HFFc6 (cell line): ENCODE results near the gene CXCL6. TPM values are rescaled to one million over a fixed set of nuclear protein-coding genes. Genes with fewer than 3 reads are reported as not detected.

ENCODE experiments used
- DNase-seq: peaks from one replicate; pipeline ENCODE4 v3.0.0-alpha.2; 2018
- H3K27ac Mint-ChIP-seq: 2 replicates; pipeline ENCODE4 v1.8.0; 2020; ENCODE audit warnings: mild to moderate bottlenecking, mixed read lengths
- H3K27me3 Mint-ChIP-seq: 2 replicates; pipeline ENCODE4 v1.8.0; 2021; ENCODE audit warnings: mild to moderate bottlenecking, moderate library complexity, mixed read lengths; ENCODE audit not compliant: insufficient read depth
- H3K36me3 Mint-ChIP-seq: 2 replicates; pipeline ENCODE4 v1.8.0; 2021; ENCODE audit warnings: low read depth, mixed read lengths
- H3K4me1 Mint-ChIP-seq: 2 replicates; pipeline ENCODE4 v1.8.0; 2020; ENCODE audit warnings: low read depth, mixed read lengths
- H3K4me3 Mint-ChIP-seq: 2 replicates; pipeline ENCODE4 v1.8.0; 2020; ENCODE audit warnings: mild to moderate bottlenecking, moderate library complexity, mixed read lengths
- H3K9me3 Mint-ChIP-seq: 2 replicates; pipeline ENCODE4 v1.8.0; 2020; ENCODE audit warnings: mild to moderate bottlenecking, mixed read lengths
- total RNA-seq, 6 experiments: library from RNA; stranded (reverse); fragmentation: NEBNext Ultra II Directional; extraction: Animal tissue kit (Norgen Biotek cat#: 25700); gene quantifications; 2 replicates in 1 of 6; 3 replicates in 5 of 6; pipeline ENCODE4 v1.2.3, GENCODE V29; 2021
- TF ChIP-seq, protein P1 (sequence below): fragments of 200-600 bp; sonication (generic); IDR thresholded peaks from 2 replicates; pipeline ENCODE4 v1.5.0; 2021; ENCODE audit warnings: antibody characterized with exemption, mild to moderate bottlenecking

Gene CXCL6
- total RNA-seq, 6 experiments from 2014 or later = 0.12 to 0.24 TPM; not detected in 4

- DNase-seq = no peak
- H3K27me3 Mint-ChIP-seq = no peaks in the 10 kb centered on the region
- H3K27ac Mint-ChIP-seq = no peak overlapping the region; the same call in 1 of the 2 replicates
- TF ChIP-seq, protein P1, sequence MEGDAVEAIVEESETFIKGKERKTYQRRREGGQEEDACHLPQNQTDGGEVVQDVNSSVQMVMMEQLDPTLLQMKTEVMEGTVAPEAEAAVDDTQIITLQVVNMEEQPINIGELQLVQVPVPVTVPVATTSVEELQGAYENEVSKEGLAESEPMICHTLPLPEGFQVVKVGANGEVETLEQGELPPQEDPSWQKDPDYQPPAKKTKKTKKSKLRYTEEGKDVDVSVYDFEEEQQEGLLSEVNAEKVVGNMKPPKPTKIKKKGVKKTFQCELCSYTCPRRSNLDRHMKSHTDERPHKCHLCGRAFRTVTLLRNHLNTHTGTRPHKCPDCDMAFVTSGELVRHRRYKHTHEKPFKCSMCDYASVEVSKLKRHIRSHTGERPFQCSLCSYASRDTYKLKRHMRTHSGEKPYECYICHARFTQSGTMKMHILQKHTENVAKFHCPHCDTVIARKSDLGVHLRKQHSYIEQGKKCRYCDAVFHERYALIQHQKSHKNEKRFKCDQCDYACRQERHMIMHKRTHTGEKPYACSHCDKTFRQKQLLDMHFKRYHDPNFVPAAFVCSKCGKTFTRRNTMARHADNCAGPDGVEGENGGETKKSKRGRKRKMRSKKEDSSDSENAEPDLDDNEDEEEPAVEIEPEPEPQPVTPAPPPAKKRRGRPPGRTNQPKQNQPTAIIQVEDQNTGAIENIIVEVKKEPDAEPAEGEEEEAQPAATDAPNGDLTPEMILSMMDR = no peak
- H3K9me3 Mint-ChIP-seq = no peaks in the 10 kb centered on the region
- no peaks in the 10 kb centered on the region for H3K36me3 Mint-ChIP-seq
- H3K4me3 Mint-ChIP-seq = no peak overlapping the region
- H3K4me1 Mint-ChIP-seq = peaks cover 59% of the 10 kb centered on the region
Measured at GRCh38 chr4:73841243-73841925, 4.9 kb downstream of the CXCL6 start.

DNA sequence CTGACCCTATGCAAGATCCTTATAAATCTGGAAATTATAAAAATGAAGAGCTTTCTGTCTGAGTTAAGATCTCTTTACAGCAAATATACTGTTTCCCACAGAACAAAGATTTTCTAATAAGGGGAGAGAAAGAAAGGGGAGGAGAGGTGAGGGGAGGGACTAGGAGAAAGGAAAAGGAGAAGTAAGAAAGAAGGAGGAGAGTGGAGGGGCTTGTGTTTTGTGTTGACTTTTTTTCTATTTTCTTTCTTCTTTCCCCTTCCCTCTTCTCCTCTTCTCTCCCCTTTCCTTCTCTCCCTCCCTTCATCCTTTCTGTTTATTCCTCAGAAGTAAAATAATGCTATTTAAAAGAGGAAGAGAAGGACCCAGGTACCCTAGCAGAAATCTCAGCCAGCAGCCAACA, 6.2 kb downstream of the CXCL6 start:
- TF ChIP-seq, protein P1 = no peak
- Mint-ChIP-seq H3K27ac (no peak overlapping the region), H3K27me3 (no peaks in the 10 kb centered on the region), H3K4me3 (no peak overlapping the region), H3K9me3 (no peaks in the 10 kb centered on the region), H3K36me3 (no peaks in the 10 kb centered on the region), H3K4me1 (peaks cover 48% of the 10 kb centered on the region)
- DNase-seq = no peak

GRCh38 chr4:73843369-73843768, 6.9 kb downstream of the CXCL6 start:
- Mint-ChIP-seq H3K27ac (no peak overlapping the region; the same call in 1 of the 2 replicates), H3K9me3 (no peaks in the 10 kb centered on the region), H3K27me3 (no peaks in the 10 kb centered on the region; the same call in 1 of the 2 replicates), H3K36me3 (no peaks in the 10 kb centered on the region), H3K4me3 (no peak overlapping the region), H3K4me1 (peaks cover 48% of the 10 kb centered on the region)
- no peak for DNase-seq
- TF ChIP-seq, protein P1 = no peak

GRCh38 chr4:73844345-73844744, 7.9 kb downstream of the CXCL6 start:
- DNase-seq = peak; percentile 57
- TF ChIP-seq, protein P1 = no peak
- peak overlapping the region; percentile 7; the same call in 1 of the 2 replicates for H3K4me3 Mint-ChIP-seq
- peaks cover 48% of the 10 kb centered on the region for H3K4me1 Mint-ChIP-seq
- no peaks in the 10 kb centered on the region for H3K9me3 Mint-ChIP-seq
- peak overlapping the region; percentile 30 for H3K27ac Mint-ChIP-seq
- H3K36me3 Mint-ChIP-seq = no peaks in the 10 kb centered on the region
- no peaks in the 10 kb centered on the region; the same call in 1 of the 2 replicates for H3K27me3 Mint-ChIP-seq

GRCh38 chr4:73844806-73845205, 8.3 kb downstream of the CXCL6 start:
- no peaks in the 10 kb centered on the region for H3K36me3 Mint-ChIP-seq

More at GRCh38 chr4:73844806-73845205, 8.3 kb downstream of the CXCL6 start:
- H3K4me3 Mint-ChIP-seq = no peak overlapping the region
- peaks cover 48% of the 10 kb centered on the region for H3K4me1 Mint-ChIP-seq
- no peaks in the 10 kb centered on the region; the same call in 1 of the 2 replicates for H3K27me3 Mint-ChIP-seq
- TF ChIP-seq, protein P1 = no peak
- peak overlapping the region; percentile 30 for H3K27ac Mint-ChIP-seq
- DNase-seq = no peak
- H3K9me3 Mint-ChIP-seq = no peaks in the 10 kb centered on the region
